Measurements from ENCODE around the gene APIP. TPM values are rescaled to one million over a fixed set of nuclear protein-coding genes. Genes with fewer than 3 reads are reported as not detected.

APIP gene
- total and polyA plus RNA-seq, 2 of the 8 experiments (the other 6 are each of a cell fraction or from before 2014, with no cell fraction given): 10.4 to 25.7 TPM

GRCh38 chr11:34856251-34856650 lies 59.9 kb downstream of the APIP start:
- Histone ChIP-seq H3K4me2 (ENCODE audit: insufficient read depth in 1 of 2, low read depth in 2 of 2, low read length in 2 of 2) (no peak overlapping the region), H4K5ac (ENCODE audit: insufficient read length, low read depth, low read length) (no peak overlapping the region), H3K36me3 (ENCODE audit: control insufficient read depth in 2 of 4, insufficient read depth in 4 of 4, low read length in 3 of 4) (no peaks in the 10 kb centered on the region), H2BK12ac (ENCODE audit: low read depth, low read length) (no peak overlapping the region), H3K23ac (ENCODE audit: insufficient read length) (no peak overlapping the region), H3K27me3 (replicated peaks in 1 of 4; ENCODE audit: control insufficient read depth in 3 of 4, extremely low read depth in 1 of 4, insufficient read depth in 3 of 4, low read length in 3 of 4) (no peaks in the 10 kb centered on the region), H3K27ac (ENCODE audit: low read depth, low read length) (no peak overlapping the region), H2BK5ac (ENCODE audit: low read depth, low read length) (no peak overlapping the region), H3K9me3 (ENCODE audit: insufficient read depth in 2 of 2, low read depth in 1 of 2, low read length in 1 of 2) (no peaks in the 10 kb centered on the region), H3K79me1 (ENCODE audit: low read depth, low read length) (no peaks in the 10 kb centered on the region), H3K4me1 (replicated peaks in 1 of 4; ENCODE audit: control insufficient read depth in 3 of 4, insufficient read depth in 4 of 4, low read length in 3 of 4) (peaks cover 0 to 3% (median 0%) of the 10 kb centered on the region in 4 experiments; a peak in 2 of 7 replicates), H3K9ac (replicated peaks in 1 of 4; ENCODE audit: extremely low read depth in 1 of 4, low read depth in 3 of 4, low read length in 3 of 4) (no peak overlapping the region), H3K18ac (ENCODE audit: extremely low read depth, low read length) (no peak overlapping the region), H4K91ac (replicated peaks; ENCODE audit: insufficient read length, low read length) (no peak overlapping the region), H2BK15ac (ENCODE audit: low read length) (no peak overlapping the region), H3K56ac (replicated peaks; ENCODE audit: insufficient read length, low read depth, low read length) (no peak overlapping the region), H4K20me1 (replicated peaks in 1 of 2; ENCODE audit: control insufficient read depth in 1 of 2, insufficient read depth in 2 of 2, low read length in 2 of 2) (no peaks in the 10 kb centered on the region), H3K79me2 (ENCODE audit: control insufficient read depth in 1 of 2, insufficient read depth in 2 of 2, low read length in 2 of 2) (no peaks in the 10 kb centered on the region), H3K23me2 (ENCODE audit: low read depth, low read length) (no peaks in the 10 kb centered on the region), H2AFZ (ENCODE audit: low read length) (no peak overlapping the region), H3K14ac (ENCODE audit: insufficient read length) (no peak overlapping the region), H2AK5ac (ENCODE audit: low read depth, low read length) (no peak overlapping the region), H3K4me3 (ENCODE audit: extremely low read depth in 1 of 4, insufficient read depth in 2 of 4, low read depth in 3 of 4, low read length in 4 of 4) (no peak overlapping the region), H2BK120ac (replicated peaks; ENCODE audit: low read depth, low read length) (no peak overlapping the region), H4K8ac (ENCODE audit: extremely low read depth, insufficient read depth, low read length) (no peak overlapping the region), H3K4ac (replicated peaks; ENCODE audit: insufficient read length, low read depth, low read length) (no peak overlapping the region), H2BK20ac (ENCODE audit: low read length) (no peak overlapping the region)
- TF ChIP-seq ASH2L (IDR thresholded peaks at IDR 0.05; ENCODE audit: low read length) (no peak), BRCA1 (IDR thresholded peaks at IDR 0.05; ENCODE audit: low read depth, low read length) (no peak), GTF2F1 (IDR thresholded peaks at IDR 0.05; ENCODE audit: borderline replicate concordance, low read depth, low read length) (no peak), RNF2 (IDR thresholded peaks at IDR 0.05; ENCODE audit: borderline replicate concordance, low read depth, low read length, missing control alignments, poor library complexity, severe bottlenecking) (no peak), CHD1 (IDR thresholded peaks at IDR 0.05; ENCODE audit: low read depth, low read length) (no peak), USF2 (IDR thresholded peaks at IDR 0.05; ENCODE audit: low read length) (no peak), RXRA (IDR thresholded peaks at IDR 0.05; ENCODE audit: insufficient read depth, low read depth, low read length) (no peak)
- FAIRE-seq (no peak), DNase-seq (ENCODE audit: low read depth in 1 of 2, low spot score in 2 of 2) (no peak)
- CTCF ChIA-PET (ENCODE audit: partially characterized antibody): interaction anchor here (0.7 to 3.9 kb wide), 3 partner anchors 12 to 298 kb away, joined by 3 to 23 read pairs (median 21); no protein-coding TSS in a partner anchor
- WGBS, 2 experiments (ENCODE audit: extremely low coverage in 1 of 2, insufficient coverage in 1 of 2, insufficient read length in 1 of 2, insufficient replicate concordance in 2 of 2, low coverage in 1 of 2, low lambda C conversion rate in 2 of 2, missing lambda C conversion rate in 1 of 2): 78% methylated on average over 1 of the region's 1 CpG; no CpG with 5 or more reads in 1 of the 2 experiments
- POLR2A ChIA-PET (ENCODE audit: partially characterized antibody): no interaction called here
